GM19452 (cell line): ENCODE data around the gene GIGYF1.
"Not testable (repeated sequence)": the region's sequence is repeated elsewhere in the genome, so short reads cannot be mapped to it uniquely, and the experiment has no call there.

ENCODE experiments used
- ATAC-seq: cut with Tn5 transposase; IDR thresholded peaks from one replicate; pipeline ENCODE4 v1.9.1; 2021; ENCODE audit not compliant: unreplicated experiment

Gene GIGYF1

DNA sequence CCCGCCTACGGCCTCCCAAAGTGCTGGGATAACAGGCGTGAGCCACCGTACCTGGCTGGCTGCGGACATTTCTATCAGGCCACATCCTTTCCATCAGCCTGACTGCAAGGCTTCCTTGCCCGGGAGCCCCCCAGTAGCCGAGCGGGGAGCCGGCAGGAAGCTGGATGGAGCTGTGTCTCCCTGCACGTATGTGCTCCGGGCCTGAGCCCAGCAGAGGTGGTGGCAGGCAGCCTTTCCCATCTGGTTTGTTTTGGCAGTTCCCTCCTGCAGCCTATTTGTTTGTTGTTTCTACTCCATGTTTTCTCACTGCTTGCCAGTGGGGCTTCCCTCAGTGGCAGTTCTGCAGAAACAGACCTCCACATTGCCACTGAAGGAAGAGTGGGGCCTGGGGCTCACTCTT lies 17.3 kb upstream of the GIGYF1 start:
- no peak for ATAC-seq

DNA sequence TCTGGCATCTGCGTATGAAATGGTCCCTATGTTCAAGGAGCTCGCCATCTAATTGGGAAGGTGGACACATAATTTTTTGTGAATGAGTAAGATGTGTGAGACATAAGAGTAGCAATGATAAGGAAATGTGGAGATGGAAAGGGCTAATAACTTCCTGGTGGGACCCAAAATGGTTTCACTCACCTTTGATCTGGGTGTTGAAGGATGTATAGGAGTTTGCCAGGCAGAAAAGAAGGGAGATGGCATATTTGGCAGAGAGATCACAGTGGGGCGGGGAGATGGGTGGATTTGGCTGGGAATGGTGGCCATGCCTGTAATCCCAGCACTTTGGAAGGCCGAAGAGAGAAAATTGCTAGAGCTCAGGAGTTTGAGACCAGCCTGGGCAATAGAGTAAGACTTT lies 16.4 kb upstream of the GIGYF1 start:
- no peak for ATAC-seq

DNA sequence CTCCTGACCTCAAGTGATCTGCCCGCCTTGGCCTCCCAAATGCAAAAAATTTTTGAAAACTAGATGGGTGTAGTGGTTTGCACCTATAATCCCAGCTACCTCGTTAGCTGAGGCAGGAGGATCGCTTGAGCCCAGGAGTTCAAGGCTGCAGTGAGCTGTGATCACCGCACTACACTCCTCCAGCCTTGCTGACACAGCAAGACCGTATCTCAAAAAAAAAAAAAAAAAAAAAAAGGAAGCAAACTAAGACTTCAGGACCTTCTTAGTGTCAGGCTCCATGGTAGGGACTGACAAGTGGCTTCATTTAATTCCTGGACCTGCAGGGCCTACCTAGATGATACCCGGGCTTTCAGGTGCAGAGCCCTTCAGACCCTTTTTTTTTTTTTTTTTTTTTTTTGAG lies 14.3 kb upstream of the GIGYF1 start:
- no peak for ATAC-seq

DNA sequence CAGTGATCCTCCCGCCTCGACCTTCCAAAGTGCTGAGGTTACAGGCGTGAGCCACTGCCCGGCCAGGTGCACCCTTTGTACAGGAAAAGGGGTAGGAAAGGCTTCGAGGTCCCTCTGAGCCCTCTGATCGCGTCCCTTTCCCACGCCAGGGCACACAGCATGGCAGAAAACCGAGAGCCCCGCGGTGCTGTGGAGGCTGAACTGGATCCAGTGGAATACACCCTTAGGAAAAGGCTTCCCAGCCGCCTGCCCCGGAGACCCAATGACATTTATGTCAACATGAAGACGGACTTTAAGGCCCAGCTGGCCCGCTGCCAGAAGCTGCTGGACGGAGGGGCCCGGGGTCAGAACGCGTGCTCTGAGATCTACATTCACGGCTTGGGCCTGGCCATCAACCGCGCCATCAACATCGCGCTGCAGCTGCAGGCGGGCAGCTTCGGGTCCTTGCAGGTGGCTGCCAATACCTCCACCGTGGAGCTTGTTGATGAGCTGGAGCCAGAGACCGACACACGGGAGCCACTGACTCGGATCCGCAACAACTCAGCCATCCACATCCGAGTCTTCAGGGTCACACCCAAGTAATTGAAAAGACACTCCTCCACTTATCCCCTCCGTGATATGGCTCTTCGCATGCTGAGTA lies 12.7 kb upstream of the GIGYF1 start:
- ATAC-seq, result no peak

DNA sequence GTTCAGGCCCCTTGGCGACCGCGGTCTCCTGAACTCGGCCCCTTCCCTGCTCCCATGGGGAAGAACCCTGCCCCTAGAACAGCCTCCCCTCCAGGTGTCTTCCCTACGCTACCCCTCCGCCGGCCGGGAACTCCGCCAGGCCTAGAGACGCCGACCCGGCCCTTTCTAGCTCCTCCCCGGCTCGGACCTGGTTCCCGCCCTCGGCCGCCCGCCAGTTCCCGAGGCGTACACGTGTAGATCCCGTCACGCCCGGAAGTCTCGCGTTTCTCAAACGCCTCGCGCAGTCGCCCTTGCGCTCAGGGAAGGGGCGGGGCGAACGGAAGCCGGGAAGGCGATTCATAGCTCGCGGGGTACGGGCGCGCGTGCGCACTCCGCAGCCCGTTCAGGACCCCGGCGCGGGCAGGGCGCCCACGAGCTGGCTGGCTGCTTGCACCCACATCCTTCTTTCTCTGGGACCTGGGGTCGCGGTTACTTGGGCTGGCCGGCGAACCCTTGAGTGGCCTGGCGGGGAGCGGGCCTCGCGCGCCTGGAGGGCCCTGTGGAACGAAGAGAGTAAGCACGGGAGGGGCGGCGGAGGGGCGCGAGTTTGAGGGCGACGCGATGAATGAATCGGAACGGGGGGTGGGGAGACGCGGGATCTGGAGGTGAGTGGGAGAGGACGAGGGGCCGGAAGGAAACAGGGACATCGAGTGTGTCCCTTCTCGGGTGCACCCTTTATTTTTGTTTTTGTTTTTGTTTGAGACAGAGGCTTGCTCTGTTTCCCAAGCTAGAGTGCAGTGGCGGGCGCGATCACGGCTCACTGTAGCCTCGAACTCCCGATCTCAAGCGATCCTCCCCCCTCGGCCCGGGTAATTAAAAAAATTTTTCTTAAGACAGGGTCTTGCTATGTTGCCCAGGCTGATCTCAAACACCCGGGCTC lies 12.0 kb upstream of the GIGYF1 start, which contains the start of gene POP7:
Gene POP7, plus strand, starts transcription at position 369 of the 919 bp plus-strand sequence. CDS start 710 bp downstream, outside the sequence.
- ATAC-seq, result peak; percentile 84

DNA sequence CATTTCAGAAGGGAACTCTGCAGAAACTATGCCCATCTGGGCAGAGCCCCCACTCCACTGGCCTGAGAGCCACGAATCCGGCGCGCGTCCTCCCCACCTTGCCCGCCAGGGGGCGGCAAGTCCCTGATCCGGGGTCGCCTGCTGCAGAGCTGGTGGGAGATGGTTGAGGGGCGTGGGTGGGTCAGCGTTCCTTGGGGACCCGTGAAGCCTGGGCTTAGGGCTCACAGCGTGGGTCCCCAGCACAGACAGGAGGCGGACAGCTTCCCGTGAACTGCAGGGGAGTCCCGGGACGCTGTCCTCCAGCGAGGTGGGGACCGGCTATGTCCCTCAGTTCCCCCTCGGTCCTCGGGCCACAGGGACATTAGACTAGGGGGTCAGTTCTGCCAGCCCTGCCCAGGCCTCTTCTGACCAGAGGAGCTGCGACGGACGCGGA lies 11.3 kb upstream of the GIGYF1 start:
- peak; percentile 65 for ATAC-seq

DNA sequence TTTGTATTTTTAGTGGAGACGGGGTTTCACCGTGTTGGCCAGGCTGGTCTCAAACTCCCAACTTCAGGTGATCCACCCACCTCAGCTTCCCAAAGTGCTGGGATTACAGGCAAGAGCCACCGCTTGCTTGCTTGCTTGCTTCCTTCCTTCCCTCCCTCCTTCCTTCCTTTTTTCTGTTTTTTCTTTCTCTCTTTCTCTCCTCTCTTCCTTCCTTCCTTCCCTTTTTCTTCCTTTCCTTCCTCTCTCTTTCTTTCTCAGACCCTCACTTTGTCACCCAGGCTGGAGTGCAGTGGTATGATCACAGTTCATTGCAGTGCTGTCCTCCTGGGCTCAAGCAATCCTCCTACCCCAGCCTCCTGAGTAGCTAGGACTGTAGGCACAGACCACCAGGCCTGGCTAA lies 7.0 kb upstream of the GIGYF1 start:
- not testable (repeated sequence) for ATAC-seq

DNA sequence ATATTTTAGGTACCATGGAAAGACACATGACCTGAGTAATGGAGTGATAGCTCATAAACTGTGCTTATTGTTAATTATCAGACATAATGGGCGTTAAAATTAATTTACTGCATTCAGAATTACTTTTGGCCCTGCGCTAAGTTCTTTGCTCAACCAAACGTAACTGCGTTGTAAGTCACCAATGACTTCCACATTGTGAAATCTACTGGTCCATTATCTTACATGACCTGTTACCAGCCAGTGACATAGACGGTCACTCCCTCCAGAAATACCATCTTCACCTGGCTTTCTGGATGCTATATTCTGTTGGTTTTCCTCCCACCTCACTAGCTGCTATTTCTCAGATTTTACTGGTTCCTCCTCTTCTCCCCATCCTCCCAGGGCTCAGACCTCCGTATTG lies 5.0 kb upstream of the GIGYF1 start:
- ATAC-seq, result no peak

DNA sequence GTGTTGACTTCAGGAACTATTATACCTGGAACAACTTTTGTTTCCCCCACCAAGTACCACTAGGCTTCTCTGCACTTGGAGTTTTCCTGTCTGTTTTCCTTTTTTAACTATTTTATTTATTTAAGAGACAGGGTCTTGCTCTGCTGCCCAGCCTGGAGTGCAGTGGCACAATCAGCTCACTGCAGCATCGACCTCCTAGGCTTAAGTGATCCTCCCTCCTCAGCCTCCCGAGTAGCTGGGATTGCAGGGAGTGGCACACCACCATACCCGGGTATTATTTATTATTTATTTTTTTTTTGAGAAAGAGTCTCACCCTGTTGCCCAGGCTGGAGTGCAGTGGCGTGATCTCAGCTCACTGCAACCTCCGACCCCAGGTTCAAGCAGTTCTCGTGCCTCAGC lies 2.1 kb upstream of the GIGYF1 start:
- no peak for ATAC-seq

DNA sequence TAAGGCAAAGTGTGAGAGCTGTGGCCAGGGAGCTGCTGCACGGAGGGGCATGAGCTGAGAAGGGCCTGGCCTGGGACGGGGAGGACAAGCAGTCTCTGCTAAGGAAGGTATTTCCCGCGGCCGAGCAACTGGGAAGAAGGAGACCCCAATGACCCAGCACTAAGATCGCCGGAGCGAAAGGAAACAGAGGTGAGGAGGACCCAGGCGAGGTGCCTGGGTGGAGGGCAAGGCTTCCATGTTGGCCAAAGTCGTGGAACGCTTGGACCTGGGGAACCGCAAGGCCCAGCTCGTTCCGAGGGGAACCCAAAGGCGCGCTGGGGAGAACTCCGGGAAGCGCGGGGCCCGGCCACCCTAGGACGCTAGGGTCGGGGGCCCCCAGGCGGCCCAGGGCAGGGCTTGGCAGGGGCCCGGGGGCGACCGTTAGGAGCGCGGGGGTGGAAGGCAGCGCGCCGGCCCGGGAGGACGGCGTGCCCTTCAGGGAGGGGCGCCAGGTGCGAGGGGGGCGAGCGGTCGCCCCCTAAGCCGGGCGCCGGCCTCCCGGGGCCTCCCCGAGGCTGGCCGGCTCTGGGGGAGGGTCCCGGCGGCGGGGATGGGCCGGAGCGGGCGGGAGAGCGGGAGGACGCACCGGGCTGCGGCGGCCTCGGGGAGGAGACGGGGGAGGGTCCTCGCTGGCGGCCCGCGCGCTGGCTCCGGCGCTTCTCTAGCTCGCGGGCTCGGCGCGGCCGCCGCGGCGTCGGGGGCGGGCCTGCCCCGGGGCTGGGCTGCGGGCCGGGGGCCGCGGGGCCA lies 545 bp downstream of the GIGYF1 start:
- ATAC-seq, result peak; percentile 40

DNA sequence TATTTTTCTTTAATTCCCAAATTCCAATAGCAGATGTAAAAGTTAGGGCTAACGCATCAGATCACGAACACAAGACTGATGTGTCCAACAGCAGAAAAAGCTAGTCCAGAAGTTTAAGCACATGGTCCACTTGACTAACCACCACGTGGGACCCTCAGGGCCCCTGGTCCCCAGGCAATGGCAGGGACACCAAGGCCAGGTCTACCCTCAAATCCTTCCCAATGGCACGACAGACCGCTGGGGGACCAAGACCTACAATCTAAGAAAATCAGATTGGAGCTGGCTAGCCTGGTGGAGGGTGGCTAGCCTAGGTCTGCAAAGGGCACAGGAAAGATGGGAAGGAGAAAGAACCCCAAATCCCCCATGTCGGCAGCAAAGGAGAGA lies 1.5 kb downstream of the GIGYF1 start:
- no peak for ATAC-seq

DNA sequence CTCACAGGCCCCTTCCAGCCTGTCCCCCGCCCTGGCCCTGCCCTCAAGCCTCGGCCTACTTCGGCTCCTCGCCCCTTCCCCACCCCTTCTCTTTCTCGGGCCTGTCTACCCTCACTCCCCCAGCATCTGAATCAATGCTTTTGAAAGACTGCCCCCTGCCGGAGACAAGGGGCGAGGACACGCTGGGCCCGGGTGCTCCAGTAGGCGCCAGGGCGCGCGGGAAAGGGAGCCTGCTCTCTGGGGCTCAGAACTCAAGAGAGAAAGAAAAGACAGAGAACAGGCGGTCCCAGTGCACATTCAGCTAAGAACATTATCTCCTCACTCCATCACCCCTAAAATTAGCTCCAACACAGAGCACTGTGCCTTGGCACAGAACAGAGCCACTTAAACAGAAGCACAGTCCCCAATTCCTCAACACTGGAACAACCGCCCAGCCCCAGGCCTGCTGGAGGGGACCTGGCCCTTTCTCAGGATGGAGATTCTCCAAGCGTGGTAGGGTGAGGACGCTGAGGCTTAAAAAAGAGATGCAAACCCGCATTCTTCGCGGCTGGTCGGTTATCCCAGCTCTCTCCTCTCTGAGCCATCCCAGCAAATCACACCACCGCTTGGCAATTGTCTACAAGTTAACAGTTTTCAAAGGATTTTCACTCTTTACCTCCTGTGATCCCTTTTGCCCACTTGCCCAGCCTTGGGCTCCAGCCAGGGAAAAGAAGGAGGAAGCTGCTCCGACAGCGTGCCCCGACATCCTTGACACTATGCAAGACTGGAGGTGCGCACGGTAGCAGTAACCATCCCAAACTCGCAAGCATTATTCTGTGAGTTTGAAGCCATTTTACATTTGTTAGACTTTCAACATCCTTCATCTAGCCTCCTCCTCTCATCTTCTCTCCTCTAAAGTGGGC lies 2.1 kb downstream of the GIGYF1 start:
- no peak for ATAC-seq

DNA sequence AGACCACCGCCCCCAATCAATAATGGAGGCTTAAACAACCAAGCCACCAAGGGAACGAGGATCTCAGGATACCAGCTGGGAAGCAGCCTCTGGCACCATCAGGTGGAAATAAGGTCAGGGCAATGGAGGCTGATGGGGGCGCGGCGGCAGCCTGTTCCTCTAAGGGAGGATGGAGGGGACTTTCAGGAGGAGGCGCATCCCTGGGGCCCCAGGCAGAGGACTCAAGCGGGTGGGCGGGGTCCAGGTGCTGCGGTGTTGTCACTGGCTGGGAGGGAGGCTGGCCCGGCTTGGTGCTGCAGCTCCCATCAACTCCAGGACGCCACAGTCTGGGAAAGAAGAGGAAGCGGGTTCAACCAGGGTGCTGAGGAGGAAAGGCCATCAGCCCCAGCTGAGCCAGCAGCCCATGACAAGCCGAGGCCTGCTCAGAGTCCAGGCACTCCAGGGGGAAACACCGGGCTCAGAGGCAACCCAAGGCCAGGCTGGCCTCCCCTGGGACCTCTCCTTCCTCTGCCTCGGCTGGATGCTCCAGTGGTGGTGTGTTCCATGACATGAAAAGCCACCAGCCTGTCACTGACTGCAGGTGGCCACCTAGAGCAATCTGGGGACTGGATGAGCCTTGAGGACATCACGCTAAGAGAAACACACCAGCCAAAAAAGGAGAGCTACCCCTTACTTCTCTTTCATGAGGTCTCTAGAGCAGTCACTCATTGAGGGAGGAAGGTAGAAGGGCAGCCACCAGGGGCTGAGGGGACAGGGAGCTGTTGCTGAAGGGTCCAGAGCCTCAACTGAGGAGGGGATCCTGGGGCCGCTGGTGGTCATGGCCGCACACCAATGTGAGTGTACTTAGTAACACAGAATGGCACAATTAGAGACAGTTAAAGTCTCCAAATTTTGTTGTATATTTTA lies 4.6 kb downstream of the GIGYF1 start:
- no peak for ATAC-seq

DNA sequence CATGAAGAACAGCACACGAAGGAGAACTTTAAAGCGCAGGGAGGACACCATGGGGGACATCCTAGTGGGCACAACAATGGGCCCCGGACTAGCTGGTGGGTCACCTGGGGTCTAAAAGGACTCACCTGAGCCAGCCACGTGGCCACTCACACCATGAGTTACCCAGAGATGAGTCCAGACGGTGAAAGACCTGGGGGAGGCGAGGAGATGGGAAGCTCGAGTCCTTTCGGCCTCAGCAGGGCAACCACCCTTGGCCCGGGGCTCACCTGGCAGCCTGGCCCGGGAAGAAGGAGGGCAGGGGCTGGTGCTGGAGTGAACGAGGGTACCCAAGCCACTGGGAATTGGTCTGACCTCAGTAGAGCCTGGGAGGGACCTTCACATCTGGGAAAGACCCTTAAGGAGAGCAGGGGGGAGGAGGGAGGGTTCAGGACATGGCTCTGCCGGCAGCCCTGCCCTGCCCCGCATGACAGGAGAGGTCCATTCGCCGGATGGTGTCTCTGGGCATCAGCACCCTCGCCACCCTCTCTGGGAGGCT lies 5.7 kb downstream of the GIGYF1 start:
- ATAC-seq, result no peak

DNA sequence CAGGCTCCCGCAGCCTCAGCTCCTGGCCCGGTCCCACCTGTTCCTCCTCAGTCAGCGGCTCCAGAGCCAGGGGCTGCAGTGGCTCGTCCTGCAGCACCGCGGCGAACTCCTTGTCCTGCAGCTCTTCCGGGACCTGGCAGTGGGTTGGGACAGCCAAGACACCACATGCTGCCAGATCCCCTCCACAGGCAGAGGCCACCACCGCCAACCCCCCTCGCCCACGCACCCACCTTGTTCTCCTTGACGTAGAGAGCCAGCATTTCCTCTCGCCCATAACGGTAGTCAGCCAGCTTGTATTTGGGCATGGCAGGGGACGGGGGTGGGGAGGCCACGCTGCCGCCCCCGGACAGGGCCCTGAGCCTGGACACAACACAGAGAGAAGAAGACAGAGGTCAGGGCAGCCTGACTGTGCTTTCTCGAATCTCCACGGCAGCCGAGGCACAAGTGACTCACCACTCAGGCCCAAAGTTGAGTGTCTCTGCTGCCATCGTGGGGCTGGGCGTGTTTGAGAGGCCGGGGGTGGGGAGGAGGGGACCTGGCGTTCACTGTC lies 6.2 kb downstream of the GIGYF1 start:
- ATAC-seq, result no peak

DNA sequence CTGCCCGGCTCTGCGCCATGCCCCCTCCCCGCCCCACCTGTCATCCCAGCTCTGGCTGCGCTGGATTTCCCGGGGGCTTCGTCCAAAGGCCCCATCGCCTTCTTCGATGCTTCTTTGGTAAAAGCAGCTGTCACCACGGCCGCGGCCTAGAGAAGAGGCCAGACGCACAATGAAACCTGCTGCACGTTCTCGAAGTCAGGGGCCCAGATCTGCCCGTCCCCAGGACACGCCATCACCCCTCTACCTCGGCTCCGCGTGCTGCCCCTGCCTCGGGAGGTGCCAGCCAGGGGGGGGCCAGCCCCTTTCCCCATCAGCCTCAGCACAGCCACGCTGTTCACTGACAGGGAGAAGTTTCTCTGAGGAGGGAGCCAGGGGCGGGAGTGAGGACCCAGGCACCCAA lies 6.8 kb downstream of the GIGYF1 start:
- no peak for ATAC-seq

DNA sequence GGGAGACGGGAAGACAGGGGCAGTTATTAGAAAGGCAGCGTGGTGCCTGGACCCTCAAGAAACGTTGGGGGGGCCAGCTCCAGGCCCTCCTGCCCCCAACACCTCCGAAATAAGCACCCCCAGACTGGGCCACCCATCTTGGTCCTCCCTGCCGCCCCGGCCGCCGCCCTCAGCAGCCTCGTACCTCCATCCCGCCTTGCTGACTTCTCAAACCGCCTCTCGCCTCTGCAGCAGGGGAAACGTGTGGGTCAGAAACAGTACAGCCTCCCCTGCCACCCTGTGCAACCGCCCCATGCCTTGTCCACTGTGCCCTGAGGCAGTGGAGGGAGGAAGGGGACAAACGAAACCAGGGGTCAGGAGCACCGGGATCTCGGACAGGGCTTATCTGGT lies 7.2 kb downstream of the GIGYF1 start:
- ATAC-seq, result no peak

DNA sequence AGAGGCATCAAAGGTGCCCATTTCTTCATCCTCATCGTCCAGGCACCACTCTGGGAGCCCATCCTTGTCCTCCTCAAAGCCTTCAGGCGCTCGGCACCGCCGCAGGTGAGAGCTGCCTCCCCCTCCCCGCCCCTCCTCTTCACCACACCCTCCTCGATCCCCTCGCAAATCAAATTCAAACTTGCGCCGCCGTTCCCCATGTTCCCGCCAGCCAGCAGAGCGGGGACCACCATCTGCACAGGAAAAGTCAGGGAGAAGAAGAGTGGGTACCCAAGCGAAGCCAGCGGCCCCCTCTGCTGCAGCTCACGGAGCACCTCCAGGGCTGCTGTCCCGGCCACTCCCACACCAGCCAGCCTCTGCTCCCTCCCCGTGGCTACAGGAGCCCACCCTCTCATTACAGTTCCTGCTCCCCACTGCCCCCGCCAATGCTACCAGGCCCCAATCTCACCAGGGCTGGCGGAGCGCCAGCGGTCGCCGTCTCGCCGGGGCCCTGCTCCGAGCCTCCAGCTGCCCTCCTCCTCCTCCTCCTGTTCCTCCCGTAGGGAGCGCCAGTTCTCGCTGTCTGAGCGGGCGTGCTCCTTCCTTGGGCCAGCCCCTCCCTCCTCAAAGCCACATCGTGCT lies 7.7 kb downstream of the GIGYF1 start:
- ATAC-seq, result no peak
